Effector memory CD4-positive, alpha-beta T cell (primary cell): ENCODE results near the gene RHOBTB1.
"Not testable (repeated sequence)": the region's sequence is repeated elsewhere in the genome, so short reads cannot be mapped to it uniquely, and the experiment has no call there.

Experiments
- DNase-seq, 3 donors: peaks; one replicate each; pipeline ENCODE4 v3.0.0-alpha.2; 2020
- H3K27ac ChIP-seq: 2 replicates; pipeline ENCODE4 v1.7.0; 2013; ENCODE audit warnings: mild to moderate bottlenecking, low read length, moderate library complexity; ENCODE audit not compliant: insufficient read depth, poor library complexity, severe bottlenecking
- H3K27me3 ChIP-seq: replicated peaks from 2 replicates; pipeline ENCODE4 v1.7.0; 2013; ENCODE audit warnings: mild to moderate bottlenecking, low read length; ENCODE audit not compliant: insufficient read depth, control insufficient read depth, poor library complexity, severe bottlenecking
- H3K36me3 ChIP-seq: 2 replicates; pipeline ENCODE4 v1.7.0; 2013; ENCODE audit warnings: mild to moderate bottlenecking, low read length, moderate library complexity; ENCODE audit not compliant: control insufficient read depth, insufficient read depth
- H3K4me1 ChIP-seq: 2 replicates; pipeline ENCODE4 v1.7.0; 2013; ENCODE audit warnings: low read length, mild to moderate bottlenecking; ENCODE audit not compliant: control insufficient read depth, insufficient read depth, poor library complexity, severe bottlenecking
- H3K4me3 ChIP-seq: 2 replicates; pipeline ENCODE4 v1.7.0; 2013; ENCODE audit warnings: low read length, low read depth, mild to moderate bottlenecking; ENCODE audit not compliant: insufficient read depth, poor library complexity, severe bottlenecking
- H3K9me3 ChIP-seq: 2 replicates; pipeline ENCODE4 v1.7.0; 2013; ENCODE audit warnings: mild to moderate bottlenecking, low read length, moderate library complexity; ENCODE audit not compliant: control insufficient read depth

RHOBTB1 gene

GRCh38 chr10:60908896-60909295 lies 35.1 kb downstream of the RHOBTB1 start:
- Histone ChIP-seq H3K27me3 (no peaks in the 10 kb centered on the region), H3K9me3 (no peaks in the 10 kb centered on the region), H3K27ac (no peak overlapping the region), H3K4me1 (no peaks in the 10 kb centered on the region), H3K36me3 (no peaks in the 10 kb centered on the region), H3K4me3 (no peak overlapping the region)
- DNase-seq: no peak

- Histone ChIP-seq H3K27me3 (no peaks in the 10 kb centered on the region), H3K9me3 (no peaks in the 10 kb centered on the region), H3K4me3 (no peak overlapping the region), H3K4me1 (no peaks in the 10 kb centered on the region), H3K36me3 (no peaks in the 10 kb centered on the region), H3K27ac (no peak overlapping the region)
- DNase-seq: no peak
Measured at GRCh38 chr10:60908031-60908430, 36.0 kb downstream of the RHOBTB1 start.

- Histone ChIP-seq H3K9me3 (no peaks in the 10 kb centered on the region), H3K27me3 (no peaks in the 10 kb centered on the region), H3K4me1 (no peaks in the 10 kb centered on the region), H3K36me3 (no peaks in the 10 kb centered on the region), H3K4me3 (no peak overlapping the region), H3K27ac (no peak overlapping the region)
- no peak for DNase-seq
Measured at GRCh38 chr10:60907236-60907635, 36.7 kb downstream of the RHOBTB1 start.

- not testable (repeated sequence) for H3K4me1 ChIP-seq, H3K4me3 ChIP-seq, DNase-seq, H3K9me3 ChIP-seq, H3K36me3 ChIP-seq, H3K27ac ChIP-seq, H3K27me3 ChIP-seq
Measured at GRCh38 chr10:60906825-60907224, 37.2 kb downstream of the RHOBTB1 start.

GRCh38 chr10:60906411-60906810 lies 37.6 kb downstream of the RHOBTB1 start:
- no peaks in the 10 kb centered on the region for H3K4me1 ChIP-seq
- no peak overlapping the region for H3K27ac ChIP-seq
- H3K36me3 ChIP-seq: no peaks in the 10 kb centered on the region
- no peak for DNase-seq
- no peaks in the 10 kb centered on the region for H3K27me3 ChIP-seq
- H3K4me3 ChIP-seq: no peak overlapping the region
- no peaks in the 10 kb centered on the region for H3K9me3 ChIP-seq

GRCh38 chr10:60905580-60905979 lies 38.4 kb downstream of the RHOBTB1 start:
- H3K4me3 ChIP-seq: no peak overlapping the region
- H3K4me1 ChIP-seq: no peaks in the 10 kb centered on the region

GRCh38 chr10:60903096-60903495 lies 40.9 kb downstream of the RHOBTB1 start:
- H3K27me3 ChIP-seq: peaks cover 3% of the 10 kb centered on the region
- no peak overlapping the region for H3K27ac ChIP-seq
- H3K36me3 ChIP-seq: no peaks in the 10 kb centered on the region
- no peaks in the 10 kb centered on the region for H3K9me3 ChIP-seq
- no peak for DNase-seq
- no peaks in the 10 kb centered on the region for H3K4me1 ChIP-seq
- no peak overlapping the region for H3K4me3 ChIP-seq

More at GRCh38 chr10:60905580-60905979, 38.4 kb downstream of the RHOBTB1 start:
- H3K27ac ChIP-seq: no peak overlapping the region
- H3K27me3 ChIP-seq: no peaks in the 10 kb centered on the region
- no peak for DNase-seq
- H3K9me3 ChIP-seq: no peaks in the 10 kb centered on the region
- H3K36me3 ChIP-seq: no peaks in the 10 kb centered on the region

GRCh38 chr10:60901561-60902235 lies 42.3 kb downstream of the RHOBTB1 start:
- H3K9me3 ChIP-seq: no peaks in the 10 kb centered on the region
- DNase-seq: no peak
- no peaks in the 10 kb centered on the region for H3K4me1 ChIP-seq
- H3K27me3 ChIP-seq: peaks cover 3% of the 10 kb centered on the region
- no peak overlapping the region for H3K4me3 ChIP-seq
- H3K36me3 ChIP-seq: no peaks in the 10 kb centered on the region
- H3K27ac ChIP-seq: no peak overlapping the region

- H3K4me1 ChIP-seq: no peaks in the 10 kb centered on the region
- H3K27me3 ChIP-seq: peaks cover 3% of the 10 kb centered on the region
- H3K4me3 ChIP-seq: no peak overlapping the region
- no peaks in the 10 kb centered on the region for H3K9me3 ChIP-seq
- H3K27ac ChIP-seq: no peak overlapping the region
- H3K36me3 ChIP-seq: no peaks in the 10 kb centered on the region
- DNase-seq: no peak
Measured at GRCh38 chr10:60899266-60899665, 44.7 kb downstream of the RHOBTB1 start.

GRCh38 chr10:60898321-60898720 lies 45.7 kb downstream of the RHOBTB1 start:
- Histone ChIP-seq H3K4me3 (no peak overlapping the region), H3K36me3 (no peaks in the 10 kb centered on the region), H3K4me1 (no peaks in the 10 kb centered on the region), H3K27me3 (peaks cover 3% of the 10 kb centered on the region), H3K9me3 (no peaks in the 10 kb centered on the region), H3K27ac (no peak overlapping the region)
- no peak for DNase-seq
